Measurements from ENCODE around the gene ERI2.
"Not testable (repeated sequence)": the region's sequence is repeated elsewhere in the genome, so short reads cannot be mapped to it uniquely, and the experiment has no call there.

The ERI2 gene

DNA sequence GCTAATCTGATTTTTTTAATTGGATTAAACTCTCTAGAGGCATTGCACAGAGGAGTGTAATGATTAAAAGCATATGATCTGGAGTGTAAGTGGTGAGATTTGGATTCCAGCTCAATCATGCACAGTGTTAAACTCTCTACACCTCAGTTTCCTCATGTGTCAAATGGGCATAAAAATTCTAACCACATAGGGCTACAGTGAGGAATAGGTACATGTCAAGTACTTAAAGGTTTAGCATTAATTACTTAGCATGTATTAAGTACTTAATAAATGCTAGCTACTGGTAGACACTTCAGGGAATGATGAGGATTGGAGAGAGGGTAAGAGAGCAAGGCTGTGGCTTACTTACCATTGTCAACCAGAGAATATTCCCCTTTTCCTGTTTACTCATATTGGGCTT lies 17.1 kb downstream of the ERI2 start:
- Histone ChIP-seq H3K4me3 (ENCODE audit: low read length) (no peak overlapping the region), H3K4me1 (ENCODE audit: insufficient read depth, low read length) (peaks cover 9% of the 10 kb centered on the region; the same call in 1 of the 2 replicates), H3K27ac (ENCODE audit: low read depth, low read length) (no peak overlapping the region), H3K9ac (ENCODE audit: low read depth, low read length) (no peak overlapping the region), H3K27me3 (ENCODE audit: insufficient read depth, low read length) (no peaks in the 10 kb centered on the region), H3K36me3 (ENCODE audit: insufficient read depth, low read length) (no peaks in the 10 kb centered on the region), H3K9me3 (ENCODE audit: insufficient read depth, low read depth, low read length) (no peaks in the 10 kb centered on the region)

DNA sequence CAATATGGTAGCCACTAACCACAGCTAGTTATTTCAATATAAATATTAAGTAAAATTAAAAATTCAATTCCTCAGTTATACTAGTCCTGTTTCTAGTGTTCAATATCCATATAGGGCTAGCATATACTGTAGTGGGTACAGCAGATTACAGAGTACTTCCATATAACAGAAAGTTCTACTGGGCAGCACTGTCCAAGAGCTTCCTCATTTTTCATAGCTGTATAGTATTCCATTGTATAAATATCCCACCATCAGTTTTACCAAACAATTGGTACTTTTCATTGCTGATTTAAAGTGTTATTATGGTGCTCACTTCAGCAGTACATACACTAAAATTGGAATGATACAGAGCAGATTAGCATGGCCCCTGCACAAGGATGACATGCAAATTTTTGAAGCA lies 22.1 kb downstream of the ERI2 start:
- Histone ChIP-seq H3K9me3 (ENCODE audit: insufficient read depth, low read depth, low read length) (no peaks in the 10 kb centered on the region), H3K9ac (ENCODE audit: low read depth, low read length) (no peak overlapping the region), H3K4me3 (ENCODE audit: low read length) (no peak overlapping the region), H3K27me3 (ENCODE audit: insufficient read depth, low read length) (no peaks in the 10 kb centered on the region), H3K27ac (ENCODE audit: low read depth, low read length) (no peak overlapping the region), H3K36me3 (ENCODE audit: insufficient read depth, low read length) (no peaks in the 10 kb centered on the region), H3K4me1 (ENCODE audit: insufficient read depth, low read length) (no peaks in the 10 kb centered on the region)

DNA sequence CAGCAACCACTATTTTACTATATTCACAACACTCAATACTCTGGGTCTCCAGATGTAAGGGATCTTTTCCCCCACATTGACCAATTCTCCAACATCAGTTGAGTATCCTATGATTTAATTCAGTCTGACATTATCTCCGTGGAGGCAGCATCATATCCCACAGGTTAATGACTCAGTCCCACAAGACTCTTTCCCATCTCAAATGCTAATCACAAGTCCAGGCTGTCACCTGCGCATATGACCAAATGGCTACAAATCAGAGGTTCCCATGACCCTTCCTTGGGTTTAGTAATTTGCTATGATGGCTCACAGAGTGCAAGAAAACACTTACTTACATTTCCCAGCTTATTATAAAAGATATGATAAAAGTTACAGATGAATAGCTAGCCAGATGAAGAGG lies 23.8 kb downstream of the ERI2 start:
- H3K9ac ChIP-seq (ENCODE audit: low read depth, low read length): no peak overlapping the region
- H3K9me3 ChIP-seq (ENCODE audit: insufficient read depth, low read depth, low read length): no peaks in the 10 kb centered on the region
- WGBS: 95% methylated on average over 2 of the region's 2 CpGs
- no peaks in the 10 kb centered on the region for H3K4me1 ChIP-seq (ENCODE audit: insufficient read depth, low read length)
- H3K27ac ChIP-seq (ENCODE audit: low read depth, low read length): no peak overlapping the region
- no peaks in the 10 kb centered on the region for H3K36me3 ChIP-seq (ENCODE audit: insufficient read depth, low read length)
- no peak overlapping the region for H3K4me3 ChIP-seq (ENCODE audit: low read length)
- H3K27me3 ChIP-seq (ENCODE audit: insufficient read depth, low read length): no peaks in the 10 kb centered on the region

DNA sequence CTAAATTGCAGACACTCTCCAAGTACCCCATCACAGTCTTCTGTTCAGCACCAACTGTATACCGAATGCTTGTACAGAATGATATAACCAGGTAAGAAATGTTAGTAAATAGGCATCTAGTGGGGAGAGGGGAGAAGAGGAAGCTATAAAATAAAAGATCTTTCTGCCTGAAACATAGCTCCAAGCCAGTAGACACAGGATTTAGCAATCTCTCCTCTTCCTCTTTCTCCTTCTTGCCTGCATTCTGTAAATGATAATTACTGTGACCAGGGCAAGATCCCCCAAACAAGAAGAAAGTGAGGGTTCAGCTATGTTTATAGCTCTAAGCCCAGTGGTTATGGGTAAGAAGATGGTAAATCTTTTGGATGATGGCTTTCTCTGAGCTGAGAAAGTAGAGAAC lies 24.6 kb downstream of the ERI2 start:
- no peaks in the 10 kb centered on the region for H3K4me1 ChIP-seq (ENCODE audit: insufficient read depth, low read length)
- no peaks in the 10 kb centered on the region for H3K36me3 ChIP-seq (ENCODE audit: insufficient read depth, low read length)
- H3K4me3 ChIP-seq (ENCODE audit: low read length): no peak overlapping the region
- H3K9me3 ChIP-seq (ENCODE audit: insufficient read depth, low read depth, low read length): no peaks in the 10 kb centered on the region
- no peaks in the 10 kb centered on the region for H3K27me3 ChIP-seq (ENCODE audit: insufficient read depth, low read length)
- H3K27ac ChIP-seq (ENCODE audit: low read depth, low read length): no peak overlapping the region
- H3K9ac ChIP-seq (ENCODE audit: low read depth, low read length): no peak overlapping the region
- no CpG with 5 or more reads among the region's 1 CpG for WGBS

DNA sequence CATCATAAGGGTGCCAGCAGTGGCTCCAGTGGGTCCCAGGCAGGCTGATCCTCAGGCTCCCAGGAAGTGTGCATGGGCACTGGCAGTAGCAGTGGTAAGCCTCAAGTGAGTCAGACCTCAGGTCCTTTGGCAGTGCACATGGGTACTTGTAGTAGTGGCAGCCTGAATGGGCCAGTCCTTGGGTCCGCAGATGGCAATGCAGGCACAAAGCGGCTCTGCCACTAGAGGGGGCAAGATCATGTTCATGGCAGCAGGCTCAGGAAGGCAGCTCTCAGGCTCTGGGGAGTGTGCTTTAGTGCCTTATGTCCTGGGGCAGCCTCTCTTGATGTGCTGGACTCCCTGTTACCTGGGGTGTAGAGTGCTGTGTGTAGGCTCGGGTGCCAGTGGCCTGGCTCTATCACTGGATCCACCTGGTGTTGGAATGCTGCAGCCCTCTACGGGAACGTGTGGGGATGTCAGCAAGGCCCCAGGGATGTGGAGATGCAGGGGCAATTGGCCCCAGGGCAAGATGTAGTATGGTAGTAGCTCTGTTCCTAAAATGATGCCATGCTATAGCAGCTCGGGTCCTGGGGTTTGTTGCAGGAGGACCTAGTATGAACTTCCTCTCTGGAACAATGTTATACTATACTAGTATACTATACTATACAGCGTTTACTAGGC lies 31.4 kb downstream of the ERI2 start:
- no peaks in the 10 kb centered on the region for H3K9me3 ChIP-seq (ENCODE audit: insufficient read depth, low read depth, low read length)
- H3K27me3 ChIP-seq (ENCODE audit: insufficient read depth, low read length): no peaks in the 10 kb centered on the region
- H3K4me3 ChIP-seq (ENCODE audit: low read length): no peak overlapping the region
- no peaks in the 10 kb centered on the region for H3K4me1 ChIP-seq (ENCODE audit: insufficient read depth, low read length)
- no peak overlapping the region for H3K9ac ChIP-seq (ENCODE audit: low read depth, low read length)
- 49% methylated on average over 5 of the region's 7 CpGs for WGBS
- no peaks in the 10 kb centered on the region for H3K36me3 ChIP-seq (ENCODE audit: insufficient read depth, low read length)
- H3K27ac ChIP-seq (ENCODE audit: low read depth, low read length): no peak overlapping the region

DNA sequence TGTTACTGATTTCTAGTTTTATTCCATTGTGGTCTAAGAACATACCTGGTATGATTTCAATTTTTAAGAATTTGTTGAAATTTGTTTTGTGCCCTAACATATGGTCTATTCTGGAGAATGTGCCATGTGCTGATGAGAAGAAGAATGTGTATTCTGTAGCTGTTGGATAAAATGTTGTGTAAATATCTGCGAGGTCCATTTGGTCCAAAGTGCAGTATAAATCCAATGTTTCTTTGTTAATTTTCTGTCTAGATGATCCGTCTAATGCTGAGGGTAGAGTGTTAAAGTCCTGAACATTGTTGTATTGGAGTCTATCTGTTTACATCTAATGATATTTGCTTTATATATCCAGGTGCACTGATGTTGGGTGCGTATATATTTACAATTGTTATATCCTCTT lies 32.6 kb downstream of the ERI2 start:
- Histone ChIP-seq H3K27me3 (ENCODE audit: insufficient read depth, low read length) (no peaks in the 10 kb centered on the region), H3K4me3 (ENCODE audit: low read length) (no peak overlapping the region), H3K27ac (ENCODE audit: low read depth, low read length) (no peak overlapping the region), H3K9ac (ENCODE audit: low read depth, low read length) (no peak overlapping the region), H3K9me3 (ENCODE audit: insufficient read depth, low read depth, low read length) (no peaks in the 10 kb centered on the region), H3K36me3 (ENCODE audit: insufficient read depth, low read length) (no peaks in the 10 kb centered on the region), H3K4me1 (ENCODE audit: insufficient read depth, low read length) (no peaks in the 10 kb centered on the region)
- 86% methylated on average over 2 of the region's 3 CpGs for WGBS

DNA sequence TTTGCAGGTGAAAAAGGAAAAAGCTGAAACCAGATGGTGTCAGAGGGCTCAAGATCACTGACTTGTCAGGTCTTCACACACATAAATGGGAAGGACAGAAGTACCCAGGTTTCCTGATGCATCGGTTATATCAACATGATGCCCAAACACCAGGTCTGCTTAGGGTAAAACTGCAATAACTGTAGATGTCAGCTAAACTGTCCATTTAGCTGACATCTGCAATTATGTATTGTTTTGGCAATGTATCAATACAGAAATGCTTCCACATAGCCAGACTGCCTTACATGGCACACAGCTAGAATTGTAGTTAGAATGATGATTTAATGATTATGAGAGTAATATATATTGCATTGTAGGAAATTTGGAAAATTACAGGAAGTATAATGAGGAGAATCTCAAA lies 37.5 kb downstream of the ERI2 start:
- no peaks in the 10 kb centered on the region for H3K9me3 ChIP-seq (ENCODE audit: insufficient read depth, low read depth, low read length)
- 97% methylated on average over 1 of the region's 1 CpG for WGBS
- H3K9ac ChIP-seq (ENCODE audit: low read depth, low read length): no peak overlapping the region
- no peak overlapping the region for H3K4me3 ChIP-seq (ENCODE audit: low read length)
- 0 out of 2 replicates have a peak, but pooled peaks cover 4% of the 10 kb centered on the region for H3K4me1 ChIP-seq (ENCODE audit: insufficient read depth, low read length)
- no peak overlapping the region for H3K27ac ChIP-seq (ENCODE audit: low read depth, low read length)
- H3K27me3 ChIP-seq (ENCODE audit: insufficient read depth, low read length): no peaks in the 10 kb centered on the region
- no peaks in the 10 kb centered on the region for H3K36me3 ChIP-seq (ENCODE audit: insufficient read depth, low read length)

DNA sequence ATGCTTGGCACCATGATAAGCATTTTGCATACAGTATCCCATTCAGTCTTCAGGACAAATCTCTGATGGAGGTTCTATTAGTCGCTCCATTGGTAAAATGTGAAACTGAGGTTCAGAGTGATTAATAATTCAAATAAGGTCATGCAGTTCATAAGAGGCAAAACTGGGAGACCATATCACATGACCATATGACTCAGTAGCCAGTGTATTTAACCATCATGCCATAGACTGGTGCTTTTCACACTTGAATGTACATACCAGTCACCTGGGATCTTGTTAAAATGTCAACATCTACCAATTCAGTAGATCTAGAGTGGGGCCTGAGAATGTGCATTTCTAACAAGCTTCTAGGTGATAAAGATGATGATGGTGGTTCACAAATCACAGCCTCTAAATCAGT lies 38.2 kb downstream of the ERI2 start:
- H3K9me3 ChIP-seq (ENCODE audit: insufficient read depth, low read depth, low read length): no peaks in the 10 kb centered on the region
- no peak overlapping the region for H3K4me3 ChIP-seq (ENCODE audit: low read length)
- 100% methylated on average over 1 of the region's 1 CpG for WGBS
- no peaks in the 10 kb centered on the region for H3K36me3 ChIP-seq (ENCODE audit: insufficient read depth, low read length)
- no peak overlapping the region for H3K27ac ChIP-seq (ENCODE audit: low read depth, low read length)
- no peak overlapping the region for H3K9ac ChIP-seq (ENCODE audit: low read depth, low read length)
- 0 out of 2 replicates have a peak, but pooled peaks cover 4% of the 10 kb centered on the region for H3K4me1 ChIP-seq (ENCODE audit: insufficient read depth, low read length)
- no peaks in the 10 kb centered on the region for H3K27me3 ChIP-seq (ENCODE audit: insufficient read depth, low read length)

DNA sequence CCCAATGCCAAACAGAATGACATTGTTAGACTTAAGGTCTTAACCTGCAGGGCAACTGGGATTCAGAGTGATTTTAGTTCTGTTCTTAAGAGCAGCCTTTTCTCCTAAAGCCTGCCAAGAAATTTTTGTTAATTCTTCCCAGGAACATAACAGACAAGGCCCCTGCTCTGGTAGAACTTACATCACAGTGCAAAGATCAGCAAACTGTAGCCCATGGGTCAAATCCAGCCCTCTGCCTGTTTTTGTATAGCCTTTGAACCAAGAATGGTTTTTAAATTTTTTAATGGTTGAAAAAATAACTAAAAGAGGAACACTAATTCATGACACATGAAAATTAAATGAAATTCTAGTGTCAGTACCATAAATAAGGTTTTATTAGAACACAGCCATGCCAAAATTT lies 38.7 kb downstream of the ERI2 start:
- Histone ChIP-seq H3K27ac (ENCODE audit: low read depth, low read length) (no peak overlapping the region), H3K27me3 (ENCODE audit: insufficient read depth, low read length) (no peaks in the 10 kb centered on the region), H3K4me3 (ENCODE audit: low read length) (no peak overlapping the region), H3K4me1 (ENCODE audit: insufficient read depth, low read length) (0 out of 2 replicates have a peak, but pooled peaks cover 4% of the 10 kb centered on the region), H3K9me3 (ENCODE audit: insufficient read depth, low read depth, low read length) (no peaks in the 10 kb centered on the region), H3K36me3 (ENCODE audit: insufficient read depth, low read length) (no peaks in the 10 kb centered on the region), H3K9ac (ENCODE audit: low read depth, low read length) (no peak overlapping the region)

DNA sequence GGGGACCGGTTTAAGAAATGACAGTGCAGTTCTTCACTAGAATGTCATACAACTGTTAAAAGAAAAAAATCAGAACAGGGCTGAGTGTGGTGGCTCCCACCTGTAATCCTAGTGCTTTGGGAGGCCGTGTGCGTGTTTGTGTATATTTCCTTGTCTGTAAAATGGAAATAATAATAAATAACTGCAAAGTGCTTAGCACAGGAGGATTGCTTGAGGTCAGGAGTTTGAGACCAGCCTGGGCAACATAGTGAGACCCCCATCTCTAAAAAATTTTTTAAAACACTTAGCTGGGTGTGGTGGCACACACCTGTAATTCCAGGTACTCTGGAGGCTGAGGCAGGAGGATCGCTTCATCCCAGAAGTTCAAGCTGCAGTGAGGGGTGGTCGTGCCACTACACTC lies 40.0 kb downstream of the ERI2 start:
- H3K9ac ChIP-seq (ENCODE audit: low read depth, low read length): no peak overlapping the region
- WGBS: 93% methylated on average over 5 of the region's 5 CpGs

DNA sequence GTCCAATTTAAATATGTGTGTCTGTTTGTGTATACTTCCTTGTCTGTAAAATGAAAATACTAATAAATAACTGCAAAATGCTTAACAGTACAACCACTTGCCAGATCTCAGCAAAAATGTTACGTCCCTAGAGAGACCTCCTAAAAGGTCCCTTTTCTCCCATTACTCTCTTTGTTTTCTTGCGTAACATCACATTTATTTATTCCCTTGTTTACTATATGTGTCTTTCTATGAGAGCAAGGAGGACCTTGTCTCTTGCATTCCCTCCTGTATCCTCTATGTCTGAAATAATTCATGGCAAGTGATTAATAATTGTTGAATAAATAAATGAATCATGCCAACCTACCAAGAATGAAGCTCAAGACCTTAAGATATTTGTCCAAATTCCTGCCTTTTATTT lies 40.5 kb downstream of the ERI2 start:
- H3K9me3 ChIP-seq (ENCODE audit: insufficient read depth, low read depth, low read length): no peaks in the 10 kb centered on the region
- no peaks in the 10 kb centered on the region for H3K27me3 ChIP-seq (ENCODE audit: insufficient read depth, low read length)
- WGBS: 98% methylated on average over 2 of the region's 2 CpGs
- no peaks in the 10 kb centered on the region for H3K36me3 ChIP-seq (ENCODE audit: insufficient read depth, low read length)
- H3K27ac ChIP-seq (ENCODE audit: low read depth, low read length): no peak overlapping the region
- no peak overlapping the region for H3K4me3 ChIP-seq (ENCODE audit: low read length)
- H3K4me1 ChIP-seq (ENCODE audit: insufficient read depth, low read length): 0 out of 2 replicates have a peak, but pooled peaks cover 4% of the 10 kb centered on the region
- H3K9ac ChIP-seq (ENCODE audit: low read depth, low read length): no peak overlapping the region

More for the DNA sequence above, 40.0 kb downstream of the ERI2 start:
- Histone ChIP-seq H3K4me3 (ENCODE audit: low read length) (no peak overlapping the region), H3K27ac (ENCODE audit: low read depth, low read length) (no peak overlapping the region), H3K9me3 (ENCODE audit: insufficient read depth, low read depth, low read length) (no peaks in the 10 kb centered on the region), H3K4me1 (ENCODE audit: insufficient read depth, low read length) (0 out of 2 replicates have a peak, but pooled peaks cover 4% of the 10 kb centered on the region), H3K36me3 (ENCODE audit: insufficient read depth, low read length) (no peaks in the 10 kb centered on the region), H3K27me3 (ENCODE audit: insufficient read depth, low read length) (no peaks in the 10 kb centered on the region)

DNA sequence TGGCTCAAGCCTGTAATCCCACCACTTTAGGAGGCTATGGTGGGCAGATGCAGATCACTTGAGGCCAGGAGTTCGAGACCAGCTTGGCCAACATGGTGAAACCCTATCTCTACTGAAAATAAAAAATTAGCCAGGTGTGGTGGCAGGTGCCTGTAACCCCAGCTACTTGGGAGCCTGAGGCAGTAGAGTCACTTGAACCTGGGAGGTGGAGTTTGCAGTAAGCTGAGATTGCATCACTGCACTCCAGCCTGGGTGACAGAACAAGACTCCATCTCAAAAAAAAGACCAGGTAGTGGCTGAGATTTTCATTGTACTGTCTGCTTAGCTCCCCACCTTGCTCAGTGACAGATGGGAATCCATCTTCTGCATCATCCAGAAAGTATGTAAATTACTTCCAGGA lies 41.8 kb downstream of the ERI2 start:
- H3K27me3 ChIP-seq (ENCODE audit: insufficient read depth, low read length); H3K9ac ChIP-seq (ENCODE audit: low read depth, low read length); H3K36me3 ChIP-seq (ENCODE audit: insufficient read depth, low read length); H3K27ac ChIP-seq (ENCODE audit: low read depth, low read length); H3K4me1 ChIP-seq (ENCODE audit: insufficient read depth, low read length); H3K4me3 ChIP-seq (ENCODE audit: low read length); H3K9me3 ChIP-seq (ENCODE audit: insufficient read depth, low read depth, low read length): not testable (repeated sequence)
- 87% methylated on average over 1 of the region's 1 CpG for WGBS

Measured in HUES64 (cell line).